WI38 (cell line): ENCODE measurements around the gene GSTO2.
"Not testable (repeated sequence)": the region's sequence is repeated elsewhere in the genome, so short reads cannot be mapped to it uniquely, and the experiment has no call there.

Source experiments
- H3K4me3 ChIP-seq: 2 replicates; pipeline ENCODE4 v1.5.1; 2011; ENCODE audit warnings: low read depth, mild to moderate bottlenecking, control low read depth, low read length
- CTCF ChIP-seq: IDR thresholded peaks from 2 replicates; pipeline ENCODE4 v1.5.1; 2012; ENCODE audit warnings: low read depth, mild to moderate bottlenecking, control low read depth, low read length

Gene GSTO2

GRCh38 chr10:104233817-104234216, 35.2 kb upstream of the GSTO2 start:
- TF ChIP-seq CTCF: no peak
- H3K4me3 ChIP-seq: no peak overlapping the region

GRCh38 chr10:104234934-104235333, 34.0 kb upstream of the GSTO2 start:
- no peak overlapping the region for H3K4me3 ChIP-seq
- no peak for TF ChIP-seq CTCF

GRCh38 chr10:104235801-104236200, 33.2 kb upstream of the GSTO2 start:
- no peak overlapping the region for H3K4me3 ChIP-seq
- no peak for TF ChIP-seq CTCF

GRCh38 chr10:104240078-104240477, 28.9 kb upstream of the GSTO2 start:
- TF ChIP-seq CTCF: no peak
- H3K4me3 ChIP-seq: no peak overlapping the region

- no peak for TF ChIP-seq CTCF
- no peak overlapping the region for H3K4me3 ChIP-seq
These were observed 26.4 kb upstream of the GSTO2 start for GRCh38 chr10:104242545-104242944.

GRCh38 chr10:104243009-104243408, 26.0 kb upstream of the GSTO2 start:
- not testable (repeated sequence) for H3K4me3 ChIP-seq

- no peak overlapping the region for H3K4me3 ChIP-seq
These were observed 25.5 kb upstream of the GSTO2 start for GRCh38 chr10:104243512-104243911.

More at GRCh38 chr10:104243512-104243911, 25.5 kb upstream of the GSTO2 start:
- no peak for TF ChIP-seq CTCF
